COLO668 (cell line): ENCODE results near the gene C19orf85.

Experiments used
- DNase-seq: peaks from one replicate; lab custom pipeline; 2025; ENCODE audit not compliant: unreplicated experiment; lab: John Stamatoyannopoulos, UW

C19orf85 gene

DNA sequence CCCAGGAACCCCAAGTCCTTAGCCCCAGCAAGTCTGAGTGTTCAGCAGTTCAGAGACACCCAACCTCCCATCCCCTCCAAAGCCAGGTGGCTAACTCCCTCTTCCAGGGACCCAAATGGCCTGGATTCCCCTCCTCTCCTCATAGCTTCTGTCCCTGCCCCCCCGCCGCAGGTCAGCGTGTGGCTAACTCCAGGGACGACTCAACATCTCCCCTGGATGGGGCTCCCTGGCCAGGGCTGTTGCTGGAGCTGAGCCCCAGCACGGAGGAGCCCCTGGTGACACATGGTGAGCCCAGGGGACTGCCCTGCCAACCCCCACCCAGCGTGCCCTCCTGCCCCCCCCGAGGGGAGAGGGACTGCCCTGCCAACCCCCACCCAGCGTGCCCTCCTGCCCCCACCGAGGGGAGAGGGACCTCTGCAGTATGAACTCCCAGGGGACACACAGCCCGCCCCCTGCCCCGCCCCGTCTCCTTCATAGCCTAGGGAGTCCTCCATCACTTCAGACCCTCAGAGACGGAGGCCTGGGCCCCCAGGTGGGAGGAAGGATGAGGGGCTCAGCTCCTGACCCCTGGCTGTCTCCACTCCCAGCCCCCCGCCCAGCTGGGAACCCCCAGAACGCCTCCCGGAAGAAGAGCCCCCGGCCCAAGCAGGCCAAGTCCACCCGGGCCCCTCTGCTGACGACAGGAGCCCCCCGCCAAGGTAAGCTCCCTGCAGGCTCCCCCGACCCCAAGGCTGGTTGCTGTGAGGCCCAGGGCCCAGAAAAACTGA is 25.3 kb upstream of the C19orf85 start:
- DNase-seq: no peak

GRCh38 chr19:55488986-55489710 is 24.6 kb upstream of the C19orf85 start:
- DNase-seq: no peak

DNA sequence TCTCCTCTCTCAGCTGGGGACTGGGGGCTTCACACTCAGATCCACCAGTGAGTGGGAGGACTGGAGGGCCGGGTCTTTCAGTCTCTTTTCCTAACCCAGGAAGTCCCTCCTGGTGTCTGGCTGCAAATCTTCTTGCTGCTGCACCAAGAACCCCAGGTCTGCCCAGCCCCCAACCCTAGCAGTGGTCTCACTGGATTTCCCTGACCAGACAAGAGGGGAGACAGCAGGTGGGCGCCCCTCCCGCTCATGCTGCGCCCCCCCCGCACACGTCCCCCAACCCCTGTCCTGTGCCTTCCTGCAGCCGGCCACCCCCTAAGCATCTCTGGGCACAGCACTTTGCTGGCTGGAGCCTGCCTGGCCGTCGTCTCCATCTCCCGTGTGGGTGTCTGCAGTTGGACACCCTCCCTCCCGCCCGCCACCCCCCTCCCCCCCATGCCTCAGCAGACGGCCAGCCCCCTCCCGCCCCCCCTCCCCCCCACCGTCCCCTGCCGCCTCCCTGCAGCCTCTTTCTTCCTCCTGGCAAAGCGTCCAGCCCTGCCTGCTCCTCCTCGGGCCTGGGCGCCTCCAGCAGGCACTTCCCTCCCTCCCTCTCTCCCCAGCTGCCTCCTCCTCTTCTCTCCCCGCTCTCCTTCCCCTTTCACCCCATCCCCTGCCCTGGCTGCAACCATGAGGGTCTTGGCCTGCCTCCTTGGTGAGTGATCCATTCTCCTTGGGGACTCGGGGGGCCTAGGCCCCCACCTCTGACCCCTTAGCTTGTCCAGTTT is 23.6 kb upstream of the C19orf85 start, which contains the start of gene SSC5D:
Gene SSC5D (plus strand): TSS at position 513 of the 764 bp plus-strand sequence. CDS start 154 bp downstream, at position 667.
- no peak for DNase-seq

GRCh38 chr19:55486971-55487923 is 22.7 kb upstream of the C19orf85 start:
- peak; percentile 6 for DNase-seq

DNA sequence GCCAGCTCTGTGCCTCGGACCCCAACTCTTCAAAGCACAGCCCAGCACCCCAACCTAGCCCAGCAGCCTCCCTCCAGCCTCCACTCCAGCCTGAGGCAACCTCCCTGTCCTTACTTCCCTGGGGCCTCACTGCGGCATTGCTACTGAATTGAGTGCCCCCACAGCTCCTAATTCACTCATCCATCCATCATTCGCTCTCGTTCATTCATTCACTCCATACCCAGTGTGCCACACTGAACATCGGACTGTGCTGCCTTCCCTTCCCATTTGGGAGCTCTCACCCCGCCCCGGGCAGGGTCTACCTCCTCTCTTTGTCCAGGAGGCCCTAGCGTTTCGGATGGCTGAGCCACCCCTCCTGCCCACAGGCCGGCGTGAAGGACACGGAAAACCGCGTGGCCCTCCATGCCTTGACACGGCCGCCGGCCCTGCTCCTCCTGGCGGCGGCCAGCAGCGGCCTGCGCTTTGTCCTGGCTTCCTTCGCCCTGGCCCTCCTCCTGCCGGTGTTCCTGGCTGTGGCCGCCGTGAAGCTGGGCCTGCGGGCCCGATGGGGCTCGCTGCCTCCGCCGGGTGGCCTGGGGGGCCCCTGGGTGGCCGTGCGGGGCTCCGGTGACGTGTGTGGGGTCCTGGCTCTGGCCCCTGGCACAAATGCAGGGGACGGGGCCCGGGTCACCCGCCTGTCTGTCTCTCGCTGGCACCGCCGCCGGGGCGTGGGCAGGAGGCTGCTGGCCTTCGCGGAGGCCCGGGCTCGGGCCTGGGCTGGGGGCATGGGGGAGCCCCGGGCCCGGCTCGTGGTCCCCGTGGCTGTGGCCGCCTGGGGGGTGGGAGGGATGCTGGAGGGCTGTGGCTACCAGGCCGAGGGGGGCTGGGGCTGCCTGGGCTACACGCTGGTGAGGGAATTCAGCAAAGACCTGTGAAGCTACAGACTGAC is 21.8 kb upstream of the C19orf85 start:
- no peak for DNase-seq

DNA sequence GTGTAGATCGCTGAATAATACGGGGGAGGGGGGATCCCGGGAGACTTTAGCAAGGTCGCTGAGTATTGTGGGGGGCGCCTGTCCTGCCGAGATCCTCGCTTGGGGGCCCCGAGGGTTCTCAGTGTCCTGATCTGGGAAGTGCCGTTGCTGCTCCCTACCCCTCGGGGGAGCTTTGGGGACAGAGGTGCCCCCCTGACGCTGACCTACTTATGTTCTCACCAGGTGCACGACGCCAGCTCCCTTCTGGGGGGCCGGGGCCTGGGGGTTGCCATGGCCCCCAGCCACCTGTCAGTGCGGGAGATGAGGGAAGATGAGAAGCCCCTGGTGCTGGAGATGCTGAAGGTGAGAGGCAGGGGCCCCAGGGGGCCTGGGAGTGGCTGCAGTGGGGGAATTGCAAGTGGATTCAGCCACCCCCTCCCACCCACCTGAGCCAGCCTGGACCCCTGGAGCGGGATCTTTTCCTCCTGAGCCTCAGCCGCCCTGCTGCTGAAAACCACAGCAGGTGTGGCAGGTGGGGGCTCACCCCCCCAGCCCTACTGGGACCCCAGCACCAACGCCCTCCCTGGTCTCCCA is 21.0 kb upstream of the C19orf85 start:
- DNase-seq: no peak

- DNase-seq: peak; percentile 86
Observed at GRCh38 chr19:55484593-55485438, 20.3 kb upstream of the C19orf85 start, which contains the start of gene NAT14. Gene NAT14, plus strand, starts transcription at chr19:55485188. Its CDS starts 521 bp downstream, at chr19:55485709.

GRCh38 chr19:55483706-55484592 is 19.4 kb upstream of the C19orf85 start:
- no peak for DNase-seq

- DNase-seq: no peak
Observed at GRCh38 chr19:55482967-55483705, 18.6 kb upstream of the C19orf85 start.

DNA sequence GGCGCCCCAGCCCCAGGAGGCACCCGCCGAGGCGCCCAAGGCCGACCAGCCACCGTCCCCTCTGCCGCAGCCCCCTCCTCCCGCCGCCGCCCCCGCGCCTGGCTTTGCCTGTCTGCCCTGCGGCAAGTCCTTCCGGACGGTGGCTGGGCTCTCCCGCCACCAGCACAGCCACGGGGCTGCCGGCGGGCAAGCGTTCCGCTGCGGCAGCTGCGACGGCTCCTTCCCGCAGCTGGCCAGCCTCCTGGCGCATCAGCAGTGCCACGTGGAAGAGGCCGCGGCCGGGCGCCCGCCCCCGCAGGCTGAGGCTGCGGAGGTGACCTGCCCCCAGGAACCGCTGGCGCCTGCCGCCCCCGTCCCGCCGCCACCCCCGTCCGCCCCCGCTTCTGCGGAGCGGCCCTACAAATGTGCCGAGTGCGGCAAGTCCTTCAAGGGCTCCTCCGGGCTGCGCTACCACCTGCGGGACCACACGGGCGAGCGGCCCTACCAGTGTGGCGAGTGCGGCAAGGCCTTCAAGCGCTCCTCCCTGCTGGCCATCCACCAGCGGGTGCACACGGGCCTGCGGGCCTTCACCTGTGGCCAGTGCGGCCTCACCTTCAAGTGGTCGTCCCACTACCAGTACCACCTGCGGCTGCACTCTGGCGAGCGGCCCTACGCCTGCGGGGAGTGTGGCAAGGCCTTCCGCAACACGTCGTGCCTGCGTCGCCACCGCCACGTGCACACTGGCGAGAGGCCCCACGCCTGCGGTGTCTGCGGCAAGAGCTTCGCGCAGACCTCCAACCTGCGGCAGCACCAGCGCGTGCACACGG is 17.8 kb upstream of the C19orf85 start:
- no peak for DNase-seq

GRCh38 chr19:55481794-55482155 is 17.2 kb upstream of the C19orf85 start:
- no peak for DNase-seq

DNA sequence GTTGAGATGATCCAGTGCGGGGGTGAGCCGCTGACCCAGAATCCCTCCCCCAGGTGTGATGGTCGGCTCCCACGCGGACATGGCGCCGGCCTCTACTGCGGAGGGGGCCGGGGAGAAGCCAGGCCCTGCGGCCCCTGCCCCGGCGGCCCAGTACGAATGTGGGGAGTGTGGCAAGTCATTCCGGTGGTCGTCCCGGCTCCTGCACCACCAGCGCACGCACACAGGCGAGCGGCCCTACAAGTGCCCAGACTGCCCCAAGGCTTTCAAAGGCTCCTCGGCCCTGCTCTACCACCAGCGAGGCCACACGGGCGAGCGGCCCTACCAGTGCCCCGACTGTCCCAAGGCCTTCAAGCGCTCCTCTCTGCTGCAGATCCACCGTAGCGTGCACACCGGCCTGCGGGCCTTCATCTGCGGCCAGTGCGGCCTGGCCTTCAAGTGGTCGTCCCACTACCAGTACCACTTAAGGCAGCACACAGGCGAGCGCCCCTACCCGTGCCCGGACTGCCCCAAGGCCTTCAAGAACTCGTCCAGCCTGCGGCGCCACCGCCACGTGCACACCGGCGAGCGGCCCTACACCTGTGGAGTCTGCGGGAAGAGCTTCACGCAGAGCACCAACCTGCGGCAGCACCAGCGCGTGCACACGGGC is 16.7 kb upstream of the C19orf85 start:
- DNase-seq: no peak

- DNase-seq: no peak
Observed at GRCh38 chr19:55479451-55480230, 15.1 kb upstream of the C19orf85 start.

DNA sequence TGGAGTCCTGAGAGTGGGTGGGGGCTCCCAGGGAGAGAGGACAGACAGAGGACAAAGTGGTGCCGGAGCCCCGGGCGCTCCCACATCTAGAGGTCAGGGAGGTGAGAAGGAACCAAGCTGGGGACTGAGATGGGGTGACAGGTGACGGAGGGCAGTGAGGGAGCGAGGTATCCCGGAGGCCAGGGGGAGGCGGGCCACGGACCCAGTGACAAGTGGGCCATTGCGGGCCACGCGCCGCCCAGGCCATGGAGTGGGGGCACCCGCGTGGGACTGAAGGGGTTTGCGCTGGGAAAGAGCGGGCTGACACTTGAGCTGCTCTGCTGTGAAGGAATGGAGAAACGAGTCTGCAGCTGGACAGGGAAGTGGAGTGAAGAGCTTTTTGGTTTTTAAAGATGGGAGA is 14.5 kb upstream of the C19orf85 start:
- no peak for DNase-seq
